CD4-positive, alpha-beta T cell (primary cell): Measurements from ENCODE around the gene FBLN5. TPM values are rescaled to one million over a fixed set of nuclear protein-coding genes. Genes with fewer than 3 reads are reported as not detected.

Source experiments
- ATAC-seq: fragments of 200-7000 bp; cut with Tn5 transposase; one replicate; pipeline ENCODE4 v1.10.0; 2022; ENCODE audit warnings: mild to moderate bottlenecking; ENCODE audit not compliant: poor library complexity
- CTCF ChIA-PET: fragments of 350-600 bp; sonication (Branson Sonifier 250); formaldehyde crosslinking; loops from one replicate; lab custom pipeline; 2021; ENCODE audit warnings: antibody characterized with exemption, inconsistent platforms; lab: Charles Lee
- POLR2A ChIA-PET: fragments of 350-600 bp; sonication (Branson Sonifier 250); formaldehyde crosslinking; loops from one replicate; lab custom pipeline; 2021; ENCODE audit warnings: antibody characterized with exemption, inconsistent platforms; lab: Charles Lee
- DNase-seq, 14 experiments: peaks; one replicate each; pipeline ENCODE4 v3.0.0-alpha.2; 2013 to 2020; ENCODE audit warnings: mixed read lengths in 2 of 14
- H3K27ac ChIP-seq, 2 donors: one replicate each; pipeline versions ENCODE4 v1.5.1 to v1.7.0; 2013; ENCODE audit warnings: low read length in 2 of 2, low read depth in 1 of 2, mild to moderate bottlenecking in 1 of 2
- H3K27me3 ChIP-seq, 2 experiments: 1 replicate in 1 of 2; 2 replicates in 1 of 2; pipeline versions ENCODE4 v1.6.1 to v1.7.0; 2013; ENCODE audit warnings: low read length in 2 of 2, control low read depth in 1 of 2, mild to moderate bottlenecking in 1 of 2, moderate library complexity in 1 of 2; ENCODE audit not compliant: insufficient read depth in 2 of 2, control insufficient read depth in 1 of 2
- H3K36me3 ChIP-seq: one replicate; pipeline ENCODE4 v1.6.1; 2013; ENCODE audit warnings: low read length, control low read depth; ENCODE audit not compliant: insufficient read depth
- H3K4me1 ChIP-seq: one replicate; pipeline ENCODE4 v1.6.1; 2013; ENCODE audit warnings: low read length, control low read depth; ENCODE audit not compliant: insufficient read depth
- H3K4me3 ChIP-seq: one replicate; pipeline ENCODE4 v1.5.1; 2013; ENCODE audit warnings: mild to moderate bottlenecking, low read length, moderate library complexity
- H3K9me3 ChIP-seq, 2 experiments: 1 replicate in 1 of 2; 2 replicates in 1 of 2; pipeline versions ENCODE4 v1.6.1 to v1.7.0; 2013; ENCODE audit warnings: low read length in 2 of 2, mild to moderate bottlenecking in 2 of 2, control low read depth in 1 of 2, moderate library complexity in 1 of 2; ENCODE audit not compliant: control insufficient read depth in 1 of 2, insufficient read depth in 1 of 2
- H3K27ac Mint-ChIP-seq: one replicate; pipeline ENCODE4 v1.8.0; 2020; ENCODE audit warnings: mixed read lengths
- H3K27me3 Mint-ChIP-seq: one replicate; pipeline ENCODE4 v1.8.0; 2021; ENCODE audit warnings: mixed read lengths
- H3K36me3 Mint-ChIP-seq: one replicate; pipeline ENCODE4 v1.8.0; 2021; ENCODE audit warnings: low read depth, mixed read lengths
- H3K4me1 Mint-ChIP-seq: one replicate; pipeline ENCODE4 v1.8.0; 2021; ENCODE audit warnings: low read depth, mixed read lengths
- H3K4me3 Mint-ChIP-seq: one replicate; pipeline ENCODE4 v1.8.0; 2020; ENCODE audit warnings: mild to moderate bottlenecking, mixed read lengths
- H3K9me3 Mint-ChIP-seq: one replicate; pipeline ENCODE4 v1.8.0; 2020; ENCODE audit warnings: mixed read lengths
- CTCF ChIP-seq: fragments of 200-600 bp; IDR thresholded peaks from one replicate; pipeline ENCODE4 v1.8.0; 2022; ENCODE audit warnings: antibody characterized with exemption, mild to moderate bottlenecking
- intact Hi-C, 2 experiments: fragments of 100-400 bp; cut with DNase I in 1 of 2; cut with micrococcal nuclease in 1 of 2; formaldehyde crosslinking; loops; one replicate each; pipeline versions ENCODE4 v1.15.1 to v1.9.0; 2023 to 2025; cut with DNase I, micrococcal nuclease
- total RNA-seq, 174 experiments: library from RNA in 2 of 174; stranded (reverse) in 2 of 174; gene quantifications; one replicate each; pipeline ENCODE4 v1.2.3 and lab custom pipeline; 2021 to 2026

FBLN5 gene
- total RNA-seq, 2 experiments from 2014 or later = 1.2 to 1.5 TPM

GRCh38 chr14:91971188-91971778 is 23.8 kb upstream of the FBLN5 start:
- H3K27me3 ChIP-seq = no peaks in the 10 kb centered on the region
- DNase-seq = no peak
- Mint-ChIP-seq H3K9me3 (no peaks in the 10 kb centered on the region), H3K36me3 (peaks cover 75% of the 10 kb centered on the region), H3K27ac (peak overlapping the region; percentile 12), H3K27me3 (no peaks in the 10 kb centered on the region), H3K4me3 (no peak overlapping the region), H3K4me1 (peaks cover 18% of the 10 kb centered on the region)
- POLR2A ChIA-PET = no interaction called here
- CTCF ChIA-PET = no interaction called here
- no peak for ATAC-seq
- no peak overlapping the region for H3K4me3 ChIP-seq
- no peaks in the 10 kb centered on the region for H3K9me3 ChIP-seq
- H3K27ac ChIP-seq = no peak overlapping the region
- intact Hi-C loops = no loop called here
- H3K36me3 ChIP-seq = peaks cover 53% of the 10 kb centered on the region
- no peaks in the 10 kb centered on the region for H3K4me1 ChIP-seq
- no peak for TF ChIP-seq CTCF

GRCh38 chr14:91968280-91968679 is 20.8 kb upstream of the FBLN5 start:
- H3K36me3 Mint-ChIP-seq = peaks cover 50% of the 10 kb centered on the region
- H3K4me3 Mint-ChIP-seq = peak overlapping the region; percentile 49
- Histone ChIP-seq H3K4me1 (no peaks in the 10 kb centered on the region), H3K27ac (no peak overlapping the region), H3K4me3 (no peak overlapping the region), H3K9me3 (no peaks in the 10 kb centered on the region), H3K27me3 (no peaks in the 10 kb centered on the region), H3K36me3 (peaks cover 34% of the 10 kb centered on the region)
- peak in 11 of 14 experiments; percentile 11 to 71 (median 39) for DNase-seq
- intact Hi-C loops = no loop called here
- no peak for TF ChIP-seq CTCF
- peak; percentile 98 for ATAC-seq
- H3K9me3 Mint-ChIP-seq = no peaks in the 10 kb centered on the region
- peak overlapping the region; percentile 89 for H3K27ac Mint-ChIP-seq
- POLR2A ChIA-PET = interaction anchor here (0.8 to 1.1 kb wide), 3 partner anchors 10 to 854 kb away, joined by 3 read pairs; partner anchors contain the start of gene TC2N
- H3K4me1 Mint-ChIP-seq = peaks cover 18% of the 10 kb centered on the region
- H3K27me3 Mint-ChIP-seq = no peaks in the 10 kb centered on the region
- CTCF ChIA-PET = no interaction called here

GRCh38 chr14:91964724-91965123 is 17.2 kb upstream of the FBLN5 start:
- Mint-ChIP-seq H3K27ac (no peak overlapping the region), H3K36me3 (peaks cover 26% of the 10 kb centered on the region), H3K9me3 (no peaks in the 10 kb centered on the region), H3K4me3 (no peak overlapping the region), H3K4me1 (peaks cover 18% of the 10 kb centered on the region), H3K27me3 (no peaks in the 10 kb centered on the region)
- H3K36me3 ChIP-seq = peaks cover 7% of the 10 kb centered on the region
- no peak overlapping the region for H3K4me3 ChIP-seq
- H3K9me3 ChIP-seq = no peaks in the 10 kb centered on the region
- no peak overlapping the region for H3K27ac ChIP-seq
- intact Hi-C loops = no loop called here
- ATAC-seq (no peak), DNase-seq (no peak)
- ChIA-PET CTCF (no interaction called here), POLR2A (no interaction called here)
- no peaks in the 10 kb centered on the region for H3K27me3 ChIP-seq
- no peaks in the 10 kb centered on the region for H3K4me1 ChIP-seq
- no peak for TF ChIP-seq CTCF
